Prostate gland (tissue), 2 donors: ENCODE data around the gene TNRC6B. TPM values are rescaled to one million over a fixed set of nuclear protein-coding genes. Genes with fewer than 3 reads are reported as not detected.

Source experiments
- DNase-seq: peaks from one replicate; pipeline ENCODE4 v3.0.0-alpha.2; 2019; ENCODE audit warnings: low spot score
- H3K27ac ChIP-seq, 2 donors: fragments of 200-600 bp; sonication (generic); 2 replicates each; pipeline ENCODE4 v1.5.1; 2017 to 2019
- H3K27me3 ChIP-seq: fragments of 200-600 bp; sonication (generic); replicated peaks from 2 replicates; pipeline ENCODE4 v1.5.1; 2019; ENCODE audit not compliant: insufficient read depth
- H3K36me3 ChIP-seq, 2 donors: fragments of 200-600 bp; sonication (generic); 1 replicate in 1 of 2; 2 replicates in 1 of 2; pipeline versions ENCODE4 v1.5.1 to v1.8.1; 2017 to 2019
- H3K4me1 ChIP-seq: fragments of 200-600 bp; sonication (generic); replicated peaks from 2 replicates; pipeline ENCODE4 v1.5.1; 2019
- H3K4me3 ChIP-seq, 2 donors: fragments of 200-600 bp; sonication (generic); 2 replicates each; pipeline ENCODE4 v1.5.1; 2017 to 2019
- H3K9me3 ChIP-seq: fragments of 200-600 bp; sonication (generic); 2 replicates; pipeline ENCODE4 v1.5.1; 2017
- CTCF ChIP-seq, 4 experiments: fragments of 200-600 bp in 2 of 4; fragments of 450-650 bp in 2 of 4; sonication (generic) in 2 of 4; IDR thresholded peaks; 1 replicate in 3 of 4; 2 replicates in 1 of 4; pipeline ENCODE4 v1.5.1; 2016 to 2019; ENCODE audit warnings: antibody characterized with exemption in 4 of 4, mild to moderate bottlenecking in 2 of 4, moderate library complexity in 2 of 4
- POLR2A ChIP-seq: fragments of 450-650 bp; IDR thresholded peaks from one replicate; pipeline ENCODE4 v1.6.1; 2016; ENCODE audit warnings: antibody characterized with exemption, mild to moderate bottlenecking
- POLR2AphosphoS5 ChIP-seq: sonication (generic); formaldehyde crosslinking; IDR thresholded peaks from one replicate; pipeline ENCODE4 v1.6.1; 2017; ENCODE audit warnings: antibody characterized with exemption
- WGBS: methylation state at CpG from one replicate; pipeline ENCODE4 v1.1.5; 2018; 5-methylcytosine and 5-hydroxymethylcytosine counted together
- intact Hi-C: fragments of 100-400 bp; cut with DNase I; formaldehyde crosslinking; loops from one replicate; pipeline ENCODE4 v1.14.2; 2022
- total RNA-seq, 2 donors: library from RNA; depleted of rRNA; stranded (reverse); fragments of >200 nt; gene quantifications; one replicate each; pipeline ENCODE4 v1.1.0, GENCODE V29; 2016

The TNRC6B gene
- total RNA-seq, 2 donors from 2014 or later, result 43.8 to 118 TPM

GRCh38 chr22:40302149-40302548 is 124.4 kb downstream of the TNRC6B start:
- Histone ChIP-seq H3K27me3 (no peaks in the 10 kb centered on the region), H3K36me3 (peaks cover 0 to 9% of the 10 kb centered on the region in 2 donors), H3K4me3 (no peak overlapping the region), H3K4me1 (no peaks in the 10 kb centered on the region), H3K27ac (no peak overlapping the region), H3K9me3 (no peaks in the 10 kb centered on the region)
- no peak for DNase-seq
- intact Hi-C loops, result no loop called here
- 96% methylated on average over 11 of the region's 11 CpGs for WGBS
- TF ChIP-seq POLR2AphosphoS5, result no peak
- TF ChIP-seq POLR2A, result no peak
- TF ChIP-seq CTCF (IDR thresholded peaks at IDR 0.05), result no peak

- H3K9me3 ChIP-seq, result no peaks in the 10 kb centered on the region
- no peak overlapping the region for H3K4me3 ChIP-seq
- TF ChIP-seq POLR2AphosphoS5, result no peak
- no peak for TF ChIP-seq POLR2A
- no peak for TF ChIP-seq CTCF (IDR thresholded peaks at IDR 0.05)
- intact Hi-C loops, result loop anchor here (5.0 kb wide), 1 partner anchor 128 kb away; the partner anchor contains the start of gene TNRC6B
- 98% methylated on average over 5 of the region's 5 CpGs for WGBS
- H3K4me1 ChIP-seq, result no peaks in the 10 kb centered on the region
- no peak for DNase-seq
- H3K27me3 ChIP-seq, result no peaks in the 10 kb centered on the region
- no peak overlapping the region for H3K27ac ChIP-seq
- H3K36me3 ChIP-seq, result peaks cover 0 to 8% of the 10 kb centered on the region in 2 donors
These were observed 127.9 kb downstream of the TNRC6B start for GRCh38 chr22:40305625-40306024.

GRCh38 chr22:40308999-40309573 is 131.4 kb downstream of the TNRC6B start:
- WGBS, result 70% methylated on average over 6 of the region's 6 CpGs
- H3K27me3 ChIP-seq, result no peaks in the 10 kb centered on the region
- no peak for DNase-seq
- H3K27ac ChIP-seq, result no peak overlapping the region
- TF ChIP-seq POLR2A, result no peak
- no peak for TF ChIP-seq CTCF (IDR thresholded peaks at IDR 0.05)
- no peak for TF ChIP-seq POLR2AphosphoS5
- intact Hi-C loops, result loop anchor here (5.0 kb wide), 1 partner anchor 132 kb away; the partner anchor contains the start of gene TNRC6B
- H3K4me3 ChIP-seq, result no peak overlapping the region
- H3K9me3 ChIP-seq, result no peaks in the 10 kb centered on the region
- H3K4me1 ChIP-seq, result no peaks in the 10 kb centered on the region
- no peaks in the 10 kb centered on the region for H3K36me3 ChIP-seq

GRCh38 chr22:40309631-40310030 is 131.9 kb downstream of the TNRC6B start:
- no peak for TF ChIP-seq CTCF (IDR thresholded peaks at IDR 0.05)
- no peak for TF ChIP-seq POLR2AphosphoS5
- no peak for TF ChIP-seq POLR2A
- Histone ChIP-seq H3K27me3 (no peaks in the 10 kb centered on the region), H3K4me1 (no peaks in the 10 kb centered on the region), H3K4me3 (no peak overlapping the region), H3K36me3 (no peaks in the 10 kb centered on the region), H3K9me3 (no peaks in the 10 kb centered on the region), H3K27ac (no peak overlapping the region)
- DNase-seq, result no peak
- intact Hi-C loops, result loop anchor here (5.0 kb wide), 1 partner anchor 132 kb away; the partner anchor contains the start of gene TNRC6B

GRCh38 chr22:40310081-40310767 is 132.5 kb downstream of the TNRC6B start:
- 44% methylated on average over 9 of the region's 9 CpGs for WGBS
- intact Hi-C loops, result no loop called here
- Histone ChIP-seq H3K4me3 (no peak overlapping the region), H3K4me1 (no peaks in the 10 kb centered on the region), H3K27me3 (no peaks in the 10 kb centered on the region), H3K27ac (no peak overlapping the region), H3K36me3 (peaks cover 0 to under 1% of the 10 kb centered on the region in 2 donors), H3K9me3 (no peaks in the 10 kb centered on the region)
- no peak for DNase-seq
- no peak for TF ChIP-seq CTCF (IDR thresholded peaks at IDR 0.05)
- no peak for TF ChIP-seq POLR2A
- no peak for TF ChIP-seq POLR2AphosphoS5
